KMS-11 (cell line): Measurements from ENCODE around the gene RIMS1.

ENCODE experiments used
- H2AFZ ChIP-seq: fragments of 200-600 bp; sonication (generic); 2 replicates; pipeline ENCODE4 v1.6.1; 2016; ENCODE audit warnings: antibody characterized with exemption, mixed run types, low read depth
- H3K27ac ChIP-seq: fragments of 200-600 bp; sonication (generic); 2 replicates; pipeline ENCODE4 v1.6.1; 2016; ENCODE audit warnings: mild to moderate bottlenecking, mixed run types
- H3K27me3 ChIP-seq: fragments of 200-600 bp; sonication (generic); 2 replicates; pipeline ENCODE4 v1.6.1; 2017; ENCODE audit warnings: mild to moderate bottlenecking, low read depth, mixed run types, moderate library complexity; ENCODE audit not compliant: insufficient read depth
- H3K36me3 ChIP-seq: fragments of 200-600 bp; sonication (generic); 2 replicates; pipeline ENCODE4 v1.6.1; 2017; ENCODE audit warnings: mild to moderate bottlenecking, mixed run types; ENCODE audit not compliant: insufficient read depth
- H3K4me1 ChIP-seq: fragments of 200-600 bp; sonication (generic); 2 replicates; pipeline ENCODE4 v1.6.1; 2016; ENCODE audit warnings: mild to moderate bottlenecking, low read depth, mixed run types; ENCODE audit not compliant: poor library complexity, severe bottlenecking
- H3K4me2 ChIP-seq: fragments of 200-600 bp; sonication (generic); 2 replicates; pipeline ENCODE4 v1.7.0; 2016; ENCODE audit warnings: mild to moderate bottlenecking, mixed run types
- H3K4me3 ChIP-seq: fragments of 200-600 bp; sonication (generic); IDR thresholded peaks from 2 replicates; pipeline ENCODE4 v1.6.1; 2017; ENCODE audit warnings: low read depth, low read length, mixed read lengths; ENCODE audit not compliant: insufficient read depth
- H3K79me2 ChIP-seq: fragments of 200-600 bp; sonication (generic); 2 replicates; pipeline ENCODE4 v1.6.1; 2016; ENCODE audit warnings: low read depth, mixed run types; ENCODE audit not compliant: insufficient read depth
- H3K9ac ChIP-seq: fragments of 200-600 bp; sonication (generic); 2 replicates; pipeline ENCODE4 v1.6.1; 2016; ENCODE audit warnings: mild to moderate bottlenecking, mixed run types
- H4K20me1 ChIP-seq: fragments of 200-600 bp; sonication (generic); 2 replicates; pipeline ENCODE4 v1.6.1; 2016; ENCODE audit warnings: mild to moderate bottlenecking, mixed run types; ENCODE audit not compliant: insufficient read depth
- CTCF ChIP-seq: fragments of 200-600 bp; sonication (generic); conservative IDR thresholded peaks from 2 replicates; pipeline ENCODE4 v1.6.1; 2017; ENCODE audit warnings: low read depth, mild to moderate bottlenecking, antibody characterized with exemption, low read length, moderate library complexity, mixed read lengths

The RIMS1 gene

GRCh38 chr6:72305971-72306370, 419.6 kb downstream of the RIMS1 start:
- Histone ChIP-seq H2AFZ (no peak overlapping the region), H3K36me3 (no peaks in the 10 kb centered on the region), H3K27ac (no peak overlapping the region), H3K79me2 (no peaks in the 10 kb centered on the region), H3K4me1 (no peaks in the 10 kb centered on the region), H3K9ac (no peak overlapping the region), H3K4me3 (no peak overlapping the region), H3K27me3 (no peaks in the 10 kb centered on the region), H4K20me1 (no peaks in the 10 kb centered on the region), H3K4me2 (no peak overlapping the region)
- no peak for TF ChIP-seq CTCF

GRCh38 chr6:72316675-72317380, 430.5 kb downstream of the RIMS1 start:
- TF ChIP-seq CTCF: no peak
- no peaks in the 10 kb centered on the region for H3K79me2 ChIP-seq
- no peaks in the 10 kb centered on the region for H3K36me3 ChIP-seq
- H3K27me3 ChIP-seq: no peaks in the 10 kb centered on the region
- H3K4me3 ChIP-seq: no peak overlapping the region
- H3K4me1 ChIP-seq: no peaks in the 10 kb centered on the region
- H2AFZ ChIP-seq: no peak overlapping the region
- no peak overlapping the region for H3K4me2 ChIP-seq
- H3K27ac ChIP-seq: no peak overlapping the region
- H4K20me1 ChIP-seq: no peaks in the 10 kb centered on the region
- no peak overlapping the region for H3K9ac ChIP-seq

DNA sequence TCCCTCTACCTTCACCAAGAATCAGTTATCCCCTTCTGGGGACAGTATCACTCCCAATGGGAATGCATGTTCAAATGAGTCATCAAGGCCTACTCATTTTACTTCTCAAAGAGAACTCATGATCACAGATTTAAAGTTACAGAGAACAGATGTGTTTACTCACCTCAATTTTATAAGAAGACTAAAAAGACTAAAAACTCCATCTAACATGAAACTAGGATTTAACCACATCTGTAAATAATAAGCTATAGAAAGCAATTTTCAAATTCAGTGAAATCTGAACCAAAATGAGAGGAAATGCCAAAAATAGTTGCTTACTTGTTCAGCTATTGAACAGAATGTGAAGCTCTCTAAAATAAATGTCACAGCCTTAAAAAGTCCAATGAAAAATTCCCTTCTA, 435.4 kb downstream of the RIMS1 start:
- Histone ChIP-seq H3K4me3 (no peak overlapping the region), H3K27me3 (no peaks in the 10 kb centered on the region), H3K36me3 (no peaks in the 10 kb centered on the region), H3K4me1 (no peaks in the 10 kb centered on the region), H3K9ac (no peak overlapping the region), H3K4me2 (no peak overlapping the region), H4K20me1 (no peaks in the 10 kb centered on the region), H2AFZ (no peak overlapping the region), H3K27ac (no peak overlapping the region), H3K79me2 (no peaks in the 10 kb centered on the region)
- TF ChIP-seq CTCF: no peak

GRCh38 chr6:72322771-72323170, 436.4 kb downstream of the RIMS1 start:
- no peak for TF ChIP-seq CTCF
- Histone ChIP-seq H3K36me3 (no peaks in the 10 kb centered on the region), H2AFZ (no peak overlapping the region), H3K27ac (no peak overlapping the region), H3K9ac (no peak overlapping the region), H3K27me3 (no peaks in the 10 kb centered on the region), H3K4me1 (no peaks in the 10 kb centered on the region), H3K4me3 (no peak overlapping the region), H4K20me1 (no peaks in the 10 kb centered on the region), H3K79me2 (no peaks in the 10 kb centered on the region), H3K4me2 (no peak overlapping the region)
